HG03097 (cell line): ENCODE measurements around the gene TECTB.

Source experiments
- ATAC-seq: cut with Tn5 transposase; IDR thresholded peaks from one replicate; pipeline ENCODE4 v1.9.1; 2021; ENCODE audit not compliant: unreplicated experiment, low FRiP score

Gene TECTB

GRCh38 chr10:112271982-112272381 lies 11.2 kb upstream of the TECTB start:
- ATAC-seq, result no peak

GRCh38 chr10:112274831-112275230 lies 8.4 kb upstream of the TECTB start:
- ATAC-seq, result no peak

- no peak for ATAC-seq
Measured at GRCh38 chr10:112275512-112276245, 7.5 kb upstream of the TECTB start.

- ATAC-seq, result no peak
Measured at GRCh38 chr10:112278871-112279270, 4.3 kb upstream of the TECTB start.

DNA sequence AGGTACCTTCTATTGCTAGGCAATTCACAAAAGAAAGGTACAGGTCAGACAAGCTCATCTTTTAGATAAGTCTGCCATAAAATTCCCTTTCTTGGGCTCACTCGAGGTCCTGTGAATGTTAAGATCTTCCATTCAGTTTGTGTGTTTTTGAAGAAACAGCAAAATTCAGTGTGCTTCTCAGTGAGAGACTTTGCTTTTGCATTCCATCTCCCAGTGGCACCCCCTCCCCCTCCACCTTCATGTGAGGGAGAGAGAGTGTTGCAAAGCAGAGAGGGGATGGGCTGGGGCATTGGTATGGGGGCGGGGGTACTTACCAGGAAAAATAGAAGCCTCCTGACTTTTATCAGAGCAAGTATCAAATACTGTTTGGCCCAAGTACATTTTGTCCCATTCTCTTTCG lies 3.8 kb upstream of the TECTB start:
- no peak for ATAC-seq

GRCh38 chr10:112280205-112280921 lies 2.8 kb upstream of the TECTB start:
- no peak for ATAC-seq

DNA sequence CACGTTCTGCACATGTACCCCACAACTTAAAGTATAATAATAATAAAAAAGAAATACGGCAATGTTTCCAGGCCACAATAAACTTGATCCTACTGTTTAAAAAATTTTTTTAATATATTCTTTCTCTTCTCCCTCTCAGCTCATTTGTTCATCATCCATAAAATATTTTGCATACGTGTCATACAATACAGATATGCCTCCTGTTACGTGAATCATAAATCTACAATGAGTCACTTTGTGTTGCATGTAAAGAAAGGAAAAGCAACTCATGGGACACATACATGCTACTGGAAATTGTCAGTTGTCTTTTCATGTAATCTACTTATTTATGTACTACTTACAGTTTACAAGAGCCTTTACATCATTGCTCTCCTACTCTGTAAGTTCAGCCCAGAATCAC lies 1.1 kb upstream of the TECTB start:
- no peak for ATAC-seq

- no peak for ATAC-seq
Measured at GRCh38 chr10:112286837-112287818, 3.9 kb downstream of the TECTB start.

GRCh38 chr10:112287844-112288243 lies 4.6 kb downstream of the TECTB start:
- no peak for ATAC-seq

GRCh38 chr10:112288486-112288885 lies 5.3 kb downstream of the TECTB start:
- no peak for ATAC-seq

- ATAC-seq, result no peak
Measured at GRCh38 chr10:112289373-112290053, 6.3 kb downstream of the TECTB start.

- ATAC-seq, result no peak
Measured at GRCh38 chr10:112290054-112290373, 6.8 kb downstream of the TECTB start.

DNA sequence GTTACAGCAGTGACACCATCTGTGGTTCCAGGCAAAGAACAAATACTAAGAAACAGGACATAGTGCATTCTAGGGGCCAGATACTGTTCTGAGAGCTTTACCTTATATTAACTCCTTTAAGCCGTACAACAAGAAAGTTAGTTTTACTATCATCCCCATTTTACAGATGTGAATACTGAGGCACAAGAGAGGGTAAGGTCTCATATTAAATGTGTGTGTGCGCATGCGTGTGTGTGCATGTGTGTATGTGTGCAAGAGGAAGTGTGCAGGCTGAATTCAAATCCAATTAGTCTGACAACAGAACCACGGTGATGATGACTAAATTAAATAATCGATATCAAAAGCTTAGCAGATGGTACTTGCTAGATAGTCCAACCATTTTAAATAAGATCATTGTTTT lies 11.0 kb downstream of the TECTB start:
- no peak for ATAC-seq

GRCh38 chr10:112295853-112296830 lies 12.9 kb downstream of the TECTB start:
- ATAC-seq, result no peak

GRCh38 chr10:112296908-112297331 lies 13.7 kb downstream of the TECTB start:
- no peak for ATAC-seq

- no peak for ATAC-seq
Measured at GRCh38 chr10:112298581-112298980, 15.4 kb downstream of the TECTB start.

GRCh38 chr10:112299456-112299855 lies 16.3 kb downstream of the TECTB start:
- no peak for ATAC-seq

DNA sequence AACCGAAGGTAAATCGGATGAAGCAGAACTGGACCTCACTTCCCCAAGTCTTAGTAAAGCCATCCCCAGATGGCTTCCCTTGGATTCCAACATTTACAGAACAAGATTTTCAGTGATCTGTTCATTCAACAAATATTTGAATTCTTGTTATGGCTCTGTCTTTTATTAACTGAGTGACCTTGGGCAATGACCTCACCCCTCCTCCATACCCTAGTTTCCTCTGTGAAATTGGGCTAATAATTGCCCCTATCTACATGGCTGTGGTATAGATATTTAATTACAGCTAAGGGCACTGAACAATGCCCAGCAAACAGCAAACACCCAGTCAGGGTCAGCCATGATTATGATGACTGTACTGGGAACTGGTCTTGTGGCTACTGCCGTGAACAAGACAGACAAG lies 19.1 kb downstream of the TECTB start:
- no peak for ATAC-seq

DNA sequence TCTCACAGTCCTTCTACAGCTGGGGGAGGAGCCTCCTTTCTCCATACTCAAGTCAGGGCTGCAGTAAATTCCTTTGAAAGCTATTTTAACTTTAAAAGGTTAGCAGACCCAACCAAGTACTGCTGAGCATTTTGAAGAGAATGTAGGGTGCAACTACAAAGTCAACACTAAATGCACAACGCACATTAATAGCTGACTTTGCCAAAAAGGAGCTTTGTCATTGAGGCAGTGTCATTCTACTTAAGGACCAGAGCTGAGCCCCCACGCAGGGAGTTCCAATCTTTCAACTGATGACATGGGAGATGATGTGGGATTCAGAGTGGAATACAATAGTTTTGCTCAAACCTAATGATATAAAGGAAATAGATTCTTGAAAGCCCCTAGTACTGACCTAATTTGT lies 20.3 kb downstream of the TECTB start:
- no peak for ATAC-seq
